Fibroblast of skin of back (primary cell): ENCODE measurements around the gene HAVCR2.

Experiments used
- DNase-seq: peaks from one replicate; pipeline ENCODE4 v3.0.0-alpha.2; 2013

Gene HAVCR2

DNA sequence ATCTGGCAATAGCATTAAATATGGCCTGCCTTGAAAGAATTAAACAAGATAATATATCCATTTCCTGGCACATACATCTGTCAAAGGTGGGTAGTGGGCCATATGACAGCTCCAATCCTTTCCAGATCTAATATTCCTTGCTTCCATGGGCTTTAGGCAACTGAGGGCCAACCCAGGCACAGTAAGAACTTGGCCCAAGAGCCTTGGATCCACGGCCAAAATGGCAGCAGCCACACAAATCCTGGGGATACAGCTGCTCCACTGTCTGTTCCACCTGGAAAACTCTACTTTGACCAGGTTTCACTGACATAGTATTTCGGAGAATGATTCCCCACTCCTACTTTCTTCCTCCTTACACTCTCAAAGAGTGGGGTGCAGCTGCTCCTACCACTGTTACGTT is 63.2 kb downstream of the HAVCR2 start:
- DNase-seq: no peak

DNA sequence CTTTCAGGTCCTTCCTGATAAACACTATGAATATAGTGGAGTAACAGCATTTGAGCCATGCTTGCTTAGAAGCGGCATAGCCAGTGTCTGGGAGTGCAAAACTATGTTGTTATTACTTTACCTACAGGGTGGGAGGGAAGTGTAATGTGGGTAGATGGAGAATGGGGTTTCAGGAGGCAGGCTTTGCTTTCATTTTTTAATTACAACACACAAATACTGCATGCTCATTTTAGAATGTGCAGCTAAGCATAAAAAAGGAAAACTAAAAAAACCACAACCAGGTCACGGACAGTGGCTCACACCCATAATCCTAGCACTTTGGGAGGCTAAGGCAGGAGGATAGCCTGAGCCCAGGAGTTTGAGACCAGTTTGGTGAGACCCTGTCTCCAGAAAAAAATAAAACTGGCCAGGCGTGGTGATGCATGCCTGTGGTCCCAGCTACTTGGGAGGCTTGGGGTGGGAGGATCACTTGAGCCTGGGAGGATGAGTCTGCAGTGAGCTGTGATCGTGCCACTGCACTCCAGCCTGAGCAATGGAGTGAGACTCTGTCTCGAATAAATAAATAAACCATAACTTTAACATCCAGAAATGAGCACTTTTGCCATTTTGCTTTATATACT is 70.2 kb downstream of the HAVCR2 start:
- no peak for DNase-seq
